Mesodermal cell (in vitro differentiated cells): ENCODE data around the gene ZKSCAN5.
"Not testable (repeated sequence)": the region's sequence is repeated elsewhere in the genome, so short reads cannot be mapped to it uniquely, and the experiment has no call there.

Experiments used
- H3K27ac ChIP-seq: 2 replicates; pipeline ENCODE4 v1.7.0; 2013; ENCODE audit warnings: mild to moderate bottlenecking, low read depth, low read length, moderate library complexity; ENCODE audit not compliant: severe bottlenecking
- H3K36me3 ChIP-seq: 2 replicates; pipeline ENCODE4 v1.7.1; 2013; ENCODE audit warnings: mild to moderate bottlenecking, low read length, moderate library complexity; ENCODE audit not compliant: control insufficient read depth, insufficient read depth
- H3K4me1 ChIP-seq: one replicate; pipeline ENCODE4 v1.7.1; 2013; ENCODE audit warnings: mild to moderate bottlenecking, low read length; ENCODE audit not compliant: insufficient read depth, control insufficient read depth, poor library complexity, severe bottlenecking
- H3K4me3 ChIP-seq: 2 replicates; pipeline ENCODE4 v1.7.0; 2013; ENCODE audit warnings: low read length, control low read depth, mild to moderate bottlenecking; ENCODE audit not compliant: insufficient read depth, poor library complexity, severe bottlenecking; ENCODE audit errors: extremely low read depth
- H3K9me3 ChIP-seq: 2 replicates; pipeline ENCODE4 v1.7.1; 2013; ENCODE audit warnings: mild to moderate bottlenecking, low read length, moderate library complexity; ENCODE audit not compliant: control insufficient read depth
- WGBS, 2 experiments: methylation state at CpG; one replicate each; pipeline ENCODE4 v1.1.5; 2013; ENCODE audit warnings: missing lambda C conversion rate in 2 of 2; ENCODE audit not compliant: insufficient coverage in 2 of 2; 5-methylcytosine and 5-hydroxymethylcytosine counted together

The ZKSCAN5 gene

GRCh38 chr7:99498546-99498944, 5.9 kb upstream of the ZKSCAN5 start:
- Histone ChIP-seq H3K4me3 (peak overlapping the region; percentile 98), H3K27ac (no peak overlapping the region), H3K4me1 (peaks cover 4% of the 10 kb centered on the region), H3K36me3 (peaks cover 44% of the 10 kb centered on the region), H3K9me3 (peaks cover 10% of the 10 kb centered on the region)
- 70 to 80% methylated on average over 7 to 9 of the region's 11 CpGs for WGBS, 2 experiments

GRCh38 chr7:99499371-99499720, 5.1 kb upstream of the ZKSCAN5 start:
- WGBS, 2 experiments = 1 to 2% methylated on average over 9 to 11 of the region's 14 CpGs
- Histone ChIP-seq H3K4me3 (peak overlapping the region; percentile 98), H3K36me3 (peaks cover 36% of the 10 kb centered on the region), H3K4me1 (peaks cover 4% of the 10 kb centered on the region), H3K27ac (peak overlapping the region; percentile 91), H3K9me3 (peaks cover 2% of the 10 kb centered on the region)

GRCh38 chr7:99499721-99500636, 4.5 kb upstream of the ZKSCAN5 start, which contains the start of gene ZNF394:
ZNF394 (minus strand) TSS chr7:99500281; CDS start chr7:99500093, 188 bp downstream.
- peak within 1 kb of the TSS; percentile 98 for H3K4me3 ChIP-seq
- no peaks in the 10 kb centered on the region for H3K9me3 ChIP-seq
- peak within 1 kb of the TSS; percentile 91 for H3K27ac ChIP-seq
- H3K4me1 ChIP-seq = peaks cover 4% of the 10 kb centered on the region
- 0 to 1% methylated on average over 56 to 63 of the region's 68 CpGs for WGBS, 2 experiments
- peaks cover 30% of the 10 kb centered on the region for H3K36me3 ChIP-seq

GRCh38 chr7:99500637-99501009, 3.8 kb upstream of the ZKSCAN5 start:
- Histone ChIP-seq H3K9me3 (no peaks in the 10 kb centered on the region), H3K4me1 (peaks cover 4% of the 10 kb centered on the region), H3K36me3 (peaks cover 23% of the 10 kb centered on the region), H3K4me3 (peak overlapping the region; percentile 98), H3K27ac (no peak overlapping the region)
- 61 to 65% methylated on average over 9 to 12 of the region's 16 CpGs for WGBS, 2 experiments

- Histone ChIP-seq H3K4me3 (peak overlapping the region; percentile 98), H3K36me3 (peaks cover 17% of the 10 kb centered on the region)
- not testable (repeated sequence) for H3K4me1 ChIP-seq, H3K27ac ChIP-seq, H3K9me3 ChIP-seq
- 95 to 97% methylated on average over 12 of the region's 12 CpGs for WGBS, 2 experiments
Observed at GRCh38 chr7:99501236-99501635, 3.2 kb upstream of the ZKSCAN5 start.

GRCh38 chr7:99504281-99504602, 220 bp upstream of the ZKSCAN5 start:
- Histone ChIP-seq H3K9me3 (no peaks in the 10 kb centered on the region), H3K36me3 (peaks cover 6% of the 10 kb centered on the region), H3K4me1 (peaks cover 17% of the 10 kb centered on the region), H3K4me3 (peak overlapping the region; percentile 87), H3K27ac (peak overlapping the region; percentile 75)
- 16% methylated on average over 16 to 19 of the region's 19 CpGs for WGBS, 2 experiments

- peak overlapping the region; percentile 75 for H3K27ac ChIP-seq
- peaks cover 9% of the 10 kb centered on the region for H3K36me3 ChIP-seq
- WGBS, 2 experiments = 0 to 3% methylated on average over 6 to 7 of the region's 11 CpGs
- peaks cover 17% of the 10 kb centered on the region for H3K4me1 ChIP-seq
- H3K4me3 ChIP-seq = peak overlapping the region; percentile 87
- H3K9me3 ChIP-seq = no peaks in the 10 kb centered on the region
Observed at GRCh38 chr7:99505324-99505662, 831 bp downstream of the ZKSCAN5 start.

GRCh38 chr7:99514050-99514449, 9.6 kb downstream of the ZKSCAN5 start:
- Histone ChIP-seq H3K27ac (no peak overlapping the region), H3K9me3 (no peaks in the 10 kb centered on the region), H3K36me3 (peaks cover 62% of the 10 kb centered on the region), H3K4me1 (no peaks in the 10 kb centered on the region), H3K4me3 (no peak overlapping the region)
- 100% methylated on average over 1 of the region's 1 CpG; no CpG with 5 or more reads in 1 of the 2 experiments for WGBS, 2 experiments

- no peak overlapping the region for H3K27ac ChIP-seq
- no peaks in the 10 kb centered on the region for H3K4me1 ChIP-seq
- H3K9me3 ChIP-seq = no peaks in the 10 kb centered on the region
- peaks cover 53% of the 10 kb centered on the region for H3K36me3 ChIP-seq
- H3K4me3 ChIP-seq = no peak overlapping the region
- WGBS, 2 experiments = 96 to 100% methylated on average over 2 of the region's 3 CpGs
Observed at GRCh38 chr7:99521399-99521798, 16.9 kb downstream of the ZKSCAN5 start.

GRCh38 chr7:99525713-99526440, 21.4 kb downstream of the ZKSCAN5 start:
- 96 to 97% methylated on average over 20 to 21 of the region's 21 CpGs for WGBS, 2 experiments
- peaks cover 23% of the 10 kb centered on the region for H3K9me3 ChIP-seq
- no peak overlapping the region for H3K4me3 ChIP-seq
- H3K36me3 ChIP-seq = peaks cover 69% of the 10 kb centered on the region
- H3K4me1 ChIP-seq = no peaks in the 10 kb centered on the region
- H3K27ac ChIP-seq = no peak overlapping the region

- 92 to 98% methylated on average over 11 to 12 of the region's 12 CpGs for WGBS, 2 experiments
- no peak overlapping the region for H3K4me3 ChIP-seq
- H3K36me3 ChIP-seq = peaks cover 79% of the 10 kb centered on the region
- no peaks in the 10 kb centered on the region for H3K4me1 ChIP-seq
- H3K9me3 ChIP-seq = peaks cover 54% of the 10 kb centered on the region
- H3K27ac ChIP-seq = no peak overlapping the region
Observed at GRCh38 chr7:99531354-99531765, 26.9 kb downstream of the ZKSCAN5 start.
